ENCODE data around the gene CMIP.

CMIP gene

GRCh38 chr16:81488687-81489411 is 44.2 kb downstream of the CMIP start:
- no peaks in the 10 kb centered on the region for H3K27me3 ChIP-seq (ENCODE audit: control insufficient read depth, insufficient read depth, low read length)
- H3K27ac ChIP-seq: no peak overlapping the region
- TF ChIP-seq CTCF (IDR thresholded peaks at IDR 0.05): no peak
- peaks cover 45% of the 10 kb centered on the region for H3K79me2 ChIP-seq
- no peaks in the 10 kb centered on the region for H3K4me1 ChIP-seq
- H2AFZ ChIP-seq: no peak overlapping the region
- H3K36me3 ChIP-seq (ENCODE audit: control insufficient read depth, insufficient read depth, low read length): no peaks in the 10 kb centered on the region
- H3K9me3 ChIP-seq (ENCODE audit: control insufficient read depth, low read length): no peaks in the 10 kb centered on the region
- no peak overlapping the region for H3K4me2 ChIP-seq (ENCODE audit: low read length)
- H3K9ac ChIP-seq: no peak overlapping the region
- H3K4me3 ChIP-seq (ENCODE audit: low read depth, low read length): no peak overlapping the region

- Histone ChIP-seq H3K9me3 (ENCODE audit: control insufficient read depth, low read length) (no peaks in the 10 kb centered on the region), H3K9ac (no peak overlapping the region), H3K4me2 (ENCODE audit: low read length) (no peak overlapping the region), H3K4me3 (ENCODE audit: low read depth, low read length) (no peak overlapping the region), H2AFZ (no peak overlapping the region), H3K36me3 (ENCODE audit: control insufficient read depth, insufficient read depth, low read length) (no peaks in the 10 kb centered on the region), H3K79me2 (peaks cover 39% of the 10 kb centered on the region), H3K27me3 (ENCODE audit: control insufficient read depth, insufficient read depth, low read length) (no peaks in the 10 kb centered on the region), H3K4me1 (no peaks in the 10 kb centered on the region), H3K27ac (no peak overlapping the region)
- no peak for TF ChIP-seq CTCF (IDR thresholded peaks at IDR 0.05)
Measured at GRCh38 chr16:81489547-81490267, 45.1 kb downstream of the CMIP start.

- no peak for TF ChIP-seq CTCF (IDR thresholded peaks at IDR 0.05)
Measured at GRCh38 chr16:81491541-81492188, 47.1 kb downstream of the CMIP start.

GRCh38 chr16:81492311-81492761 is 47.7 kb downstream of the CMIP start:
- H3K27me3 ChIP-seq (ENCODE audit: control insufficient read depth, insufficient read depth, low read length): no peaks in the 10 kb centered on the region
- H3K36me3 ChIP-seq (ENCODE audit: control insufficient read depth, insufficient read depth, low read length): no peaks in the 10 kb centered on the region
- peaks cover 27% of the 10 kb centered on the region for H3K79me2 ChIP-seq
- H3K4me3 ChIP-seq (ENCODE audit: low read depth, low read length): no peak overlapping the region
- H3K4me2 ChIP-seq (ENCODE audit: low read length): no peak overlapping the region
- TF ChIP-seq CTCF (IDR thresholded peaks at IDR 0.05): no peak
- H3K9ac ChIP-seq: no peak overlapping the region
- no peak overlapping the region for H2AFZ ChIP-seq
- H3K27ac ChIP-seq: peak overlapping the region; percentile 12
- no peaks in the 10 kb centered on the region for H3K9me3 ChIP-seq (ENCODE audit: control insufficient read depth, low read length)
- H3K4me1 ChIP-seq: no peaks in the 10 kb centered on the region

More at GRCh38 chr16:81491541-81492188, 47.1 kb downstream of the CMIP start:
- Histone ChIP-seq H2AFZ (no peak overlapping the region), H3K9me3 (ENCODE audit: control insufficient read depth, low read length) (no peaks in the 10 kb centered on the region), H3K79me2 (peaks cover 27% of the 10 kb centered on the region), H3K4me3 (ENCODE audit: low read depth, low read length) (no peak overlapping the region), H3K9ac (no peak overlapping the region), H3K36me3 (ENCODE audit: control insufficient read depth, insufficient read depth, low read length) (no peaks in the 10 kb centered on the region), H3K4me1 (no peaks in the 10 kb centered on the region), H3K27ac (no peak overlapping the region), H3K4me2 (ENCODE audit: low read length) (no peak overlapping the region), H3K27me3 (ENCODE audit: control insufficient read depth, insufficient read depth, low read length) (no peaks in the 10 kb centered on the region)

Measured in parathyroid adenoma (tissue), 2 donors.